HL-60/S4 (cell line): ENCODE data around the gene CYP1A2.

ENCODE experiments used
- in situ Hi-C: fragments of 300-500 bp; cut with MboI; formaldehyde crosslinking; loops from 2 replicates; pipeline ENCODE4 v1.14.3; 2022; ENCODE audit warnings: low sequenced_read_pairs

CYP1A2 gene

GRCh38 chr15:74787251-74788041, 38.8 kb downstream of the CYP1A2 start:
- in situ Hi-C loops = no loop called here

GRCh38 chr15:74788042-74788682, 39.5 kb downstream of the CYP1A2 start:
- in situ Hi-C loops = no loop called here

- in situ Hi-C loops = no loop called here
Measured at GRCh38 chr15:74788683-74789151, 40.1 kb downstream of the CYP1A2 start.

GRCh38 chr15:74789171-74789631, 40.6 kb downstream of the CYP1A2 start:
- in situ Hi-C loops = no loop called here

- in situ Hi-C loops = no loop called here
Measured at GRCh38 chr15:74789741-74790079, 41.1 kb downstream of the CYP1A2 start.

GRCh38 chr15:74790080-74790916, 41.7 kb downstream of the CYP1A2 start:
- in situ Hi-C loops = no loop called here

GRCh38 chr15:74791007-74791406, 42.4 kb downstream of the CYP1A2 start:
- in situ Hi-C loops = no loop called here

GRCh38 chr15:74791667-74792066, 43.0 kb downstream of the CYP1A2 start:
- in situ Hi-C loops = no loop called here

GRCh38 chr15:74792227-74793016, 43.8 kb downstream of the CYP1A2 start:
- in situ Hi-C loops = no loop called here

- in situ Hi-C loops = no loop called here
Measured at GRCh38 chr15:74793135-74794028, 44.7 kb downstream of the CYP1A2 start.

- in situ Hi-C loops = no loop called here
Measured at GRCh38 chr15:74794248-74794969, 45.8 kb downstream of the CYP1A2 start.

- in situ Hi-C loops = no loop called here
Measured at GRCh38 chr15:74794970-74795349, 46.3 kb downstream of the CYP1A2 start.

- in situ Hi-C loops = no loop called here
Measured at GRCh38 chr15:74795966-74796625, 47.5 kb downstream of the CYP1A2 start.

- in situ Hi-C loops = no loop called here
Measured at GRCh38 chr15:74798388-74799254, 50.0 kb downstream of the CYP1A2 start.

- in situ Hi-C loops = no loop called here
Measured at GRCh38 chr15:74799255-74799855, 50.7 kb downstream of the CYP1A2 start.

GRCh38 chr15:74799856-74800558, 51.4 kb downstream of the CYP1A2 start:
- in situ Hi-C loops = no loop called here
